DOHH2 (cell line): Measurements from ENCODE around the gene CPZ.

Experiments
- H3F3A ChIP-seq: fragments of 200-600 bp; sonication (generic), shearing (Covaris generic); 2 replicates; pipeline ENCODE4 v1.6.0; 2016; ENCODE audit warnings: antibody characterized with exemption, mild to moderate bottlenecking; ENCODE audit not compliant: control insufficient read depth, insufficient read depth
- H3K27ac ChIP-seq: fragments of 200-600 bp; sonication (generic); 2 replicates; pipeline ENCODE4 v1.5.1; 2014; ENCODE audit warnings: low read depth, mild to moderate bottlenecking, low read length, moderate library complexity
- H3K27me3 ChIP-seq: fragments of 200-600 bp; sonication (generic); 2 replicates; pipeline ENCODE4 v1.6.1; 2014; ENCODE audit warnings: mild to moderate bottlenecking, low read length, mixed read lengths; ENCODE audit not compliant: control insufficient read depth
- H3K36me3 ChIP-seq: fragments of 200-600 bp; sonication (generic); 2 replicates; pipeline ENCODE4 v1.6.1; 2014; ENCODE audit warnings: mild to moderate bottlenecking, low read length, moderate library complexity, mixed read lengths; ENCODE audit not compliant: control insufficient read depth
- H3K4me1 ChIP-seq: fragments of 200-600 bp; sonication (generic); 2 replicates; pipeline ENCODE4 v1.6.1; 2014; ENCODE audit warnings: mild to moderate bottlenecking, low read length, mixed read lengths; ENCODE audit not compliant: control insufficient read depth
- H3K4me2 ChIP-seq: fragments of 200-600 bp; sonication (generic); 2 replicates; pipeline ENCODE4 v1.6.0; 2014; ENCODE audit warnings: mild to moderate bottlenecking, low read length, moderate library complexity
- H3K4me3 ChIP-seq: fragments of 200-600 bp; sonication (generic); 2 replicates; pipeline ENCODE4 v1.5.1; 2014; ENCODE audit warnings: mild to moderate bottlenecking, low read length, mixed read lengths
- H3K79me2 ChIP-seq: fragments of 200-600 bp; sonication (generic); 2 replicates; pipeline ENCODE4 v1.6.1; 2014; ENCODE audit warnings: mild to moderate bottlenecking, low read length, mixed read lengths; ENCODE audit not compliant: control insufficient read depth
- H3K9me2 ChIP-seq: fragments of 200-600 bp; sonication (generic); replicated peaks from 2 replicates; pipeline ENCODE4 v1.6.1; 2014; ENCODE audit warnings: mild to moderate bottlenecking, low read length, mixed read lengths; ENCODE audit not compliant: control insufficient read depth
- H3K9me3 ChIP-seq: fragments of 200-600 bp; sonication (generic); 2 replicates; pipeline ENCODE4 v1.6.1; 2014; ENCODE audit warnings: antibody characterized with exemption, low read length, mixed read lengths; ENCODE audit not compliant: control insufficient read depth, insufficient read depth
- H4K20me1 ChIP-seq: fragments of 200-600 bp; sonication (generic); 2 replicates; pipeline ENCODE4 v1.6.0; 2014; ENCODE audit warnings: low read depth, mild to moderate bottlenecking, antibody characterized with exemption, low read length, moderate library complexity; ENCODE audit not compliant: control insufficient read depth, insufficient read depth
- CTCF ChIP-seq: fragments of 200-600 bp; sonication (generic); IDR thresholded peaks from one replicate; pipeline ENCODE4 v1.5.1; 2014; ENCODE audit warnings: antibody characterized with exemption, mild to moderate bottlenecking, low read depth, low read length; ENCODE audit not compliant: poor library complexity, severe bottlenecking
- EZH2phosphoT487 ChIP-seq: fragments of 200-600 bp; sonication (generic); IDR thresholded peaks from 2 replicates; pipeline ENCODE4 v1.6.1; 2017; ENCODE audit warnings: borderline replicate concordance, mild to moderate bottlenecking, antibody characterized with exemption, low read length, moderate library complexity, mixed read lengths

CPZ gene

GRCh38 chr4:8557151-8558076, 35.2 kb upstream of the CPZ start:
- H3K27ac ChIP-seq = no peak overlapping the region
- H3K4me3 ChIP-seq = no peak overlapping the region
- H3F3A ChIP-seq = no peaks in the 10 kb centered on the region

DNA sequence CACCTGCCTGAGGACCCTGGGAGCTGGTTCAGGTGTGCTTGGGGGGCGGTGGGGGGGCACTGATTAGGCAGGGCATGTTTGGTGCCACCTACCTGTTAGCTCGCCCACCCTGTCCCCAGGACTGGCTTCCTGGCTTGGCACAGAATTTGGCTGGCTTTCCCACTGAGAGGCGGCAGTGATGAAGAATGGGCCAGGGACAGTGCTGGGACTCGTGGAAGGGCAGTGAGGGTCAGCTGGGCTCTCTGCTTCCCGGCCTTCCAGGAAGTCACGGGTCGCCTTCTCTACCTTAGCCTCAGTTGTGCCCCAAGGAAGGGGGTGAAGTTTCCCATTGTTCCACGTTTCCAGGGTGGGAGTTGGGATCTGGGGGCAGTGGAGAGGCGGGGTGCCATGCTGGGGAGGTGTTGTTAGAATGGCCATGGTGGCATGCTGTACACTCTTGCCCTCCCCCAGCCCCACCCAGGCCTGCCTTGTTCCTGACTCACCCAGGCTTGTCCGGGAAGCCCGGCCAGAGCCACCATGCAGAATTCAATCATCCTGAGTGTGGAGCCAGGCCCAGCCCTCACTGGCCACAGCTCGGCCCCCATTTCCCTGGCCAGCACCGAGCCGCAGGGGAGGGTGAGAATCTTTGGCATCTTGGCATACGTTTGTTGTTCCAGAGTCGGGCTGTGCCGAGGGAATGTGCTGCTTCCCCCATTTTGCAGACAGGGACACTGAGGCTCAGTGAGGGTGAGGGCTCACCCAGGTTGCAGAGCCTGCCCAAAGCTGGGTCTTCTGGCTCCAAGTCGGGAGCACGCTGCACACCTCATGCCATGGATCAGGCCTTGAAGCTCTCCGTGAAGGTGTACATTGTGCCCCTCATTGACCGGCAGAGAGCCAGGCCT, 34.2 kb upstream of the CPZ start:
- TF ChIP-seq EZH2phosphoT487 (no peak), CTCF (no peak)
- Histone ChIP-seq H3K27ac (no peak overlapping the region), H3K9me3 (no peaks in the 10 kb centered on the region), H3K9me2 (no peaks in the 10 kb centered on the region), H3F3A (no peaks in the 10 kb centered on the region), H3K79me2 (no peaks in the 10 kb centered on the region), H4K20me1 (no peaks in the 10 kb centered on the region), H3K4me2 (no peak overlapping the region), H3K36me3 (no peaks in the 10 kb centered on the region), H3K4me3 (no peak overlapping the region), H3K27me3 (no peaks in the 10 kb centered on the region), H3K4me1 (no peaks in the 10 kb centered on the region)

More at GRCh38 chr4:8557151-8558076, 35.2 kb upstream of the CPZ start:
- H3K36me3 ChIP-seq = no peaks in the 10 kb centered on the region
- no peaks in the 10 kb centered on the region for H4K20me1 ChIP-seq
- H3K9me3 ChIP-seq = no peaks in the 10 kb centered on the region
- H3K4me1 ChIP-seq = no peaks in the 10 kb centered on the region
- H3K27me3 ChIP-seq = no peaks in the 10 kb centered on the region
- H3K9me2 ChIP-seq = no peaks in the 10 kb centered on the region
- H3K4me2 ChIP-seq = no peak overlapping the region
- H3K79me2 ChIP-seq = no peaks in the 10 kb centered on the region
- TF ChIP-seq CTCF (no peak), EZH2phosphoT487 (no peak)

DNA sequence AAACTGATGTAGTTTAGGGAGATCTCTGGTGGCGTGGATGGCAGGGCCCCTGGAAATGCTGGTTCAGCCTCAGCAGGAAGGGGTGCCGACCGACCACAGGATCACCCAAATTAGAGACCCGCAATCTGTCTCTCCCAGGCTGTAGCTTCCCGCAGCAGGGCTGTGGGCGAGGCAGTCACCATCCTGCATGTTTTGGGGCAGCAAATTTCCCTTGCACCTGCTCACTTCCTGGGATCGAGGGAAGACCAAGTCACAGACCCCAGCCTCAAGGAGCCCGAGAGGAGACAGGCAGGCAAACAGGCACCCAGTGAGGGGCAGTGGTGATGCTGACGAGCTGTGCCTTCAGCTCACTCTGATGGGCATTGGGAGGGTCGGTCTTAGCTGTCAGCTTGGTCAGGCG, 33.6 kb upstream of the CPZ start:
- Histone ChIP-seq H3K4me1 (no peaks in the 10 kb centered on the region), H3K27ac (no peak overlapping the region), H3K79me2 (no peaks in the 10 kb centered on the region), H3F3A (no peaks in the 10 kb centered on the region), H3K9me3 (no peaks in the 10 kb centered on the region), H3K4me3 (no peak overlapping the region), H3K4me2 (no peak overlapping the region), H4K20me1 (no peaks in the 10 kb centered on the region), H3K27me3 (no peaks in the 10 kb centered on the region), H3K36me3 (no peaks in the 10 kb centered on the region), H3K9me2 (no peaks in the 10 kb centered on the region)
- TF ChIP-seq EZH2phosphoT487 (no peak), CTCF (no peak)
